OCI-LY1 (cell line): ENCODE measurements around the gene NOTCH1.

Experiments
- EZH2 ChIP-seq: fragments of 200-600 bp; sonication (generic), shearing (Covaris generic); IDR thresholded peaks from 2 replicates; pipeline ENCODE4 v1.8.0; 2017; ENCODE audit warnings: borderline replicate concordance, mixed run types, mild to moderate bottlenecking, antibody characterized with exemption, low read length, moderate library complexity, mixed read lengths
- TF ChIP-seq, protein P1 (sequence below): fragments of 200-600 bp; sonication (generic), shearing (Covaris generic); IDR thresholded peaks from 2 replicates; pipeline ENCODE4 v1.5.1; 2017; ENCODE audit warnings: mild to moderate bottlenecking, antibody characterized with exemption, low read length, moderate library complexity, mixed read lengths

DNA sequence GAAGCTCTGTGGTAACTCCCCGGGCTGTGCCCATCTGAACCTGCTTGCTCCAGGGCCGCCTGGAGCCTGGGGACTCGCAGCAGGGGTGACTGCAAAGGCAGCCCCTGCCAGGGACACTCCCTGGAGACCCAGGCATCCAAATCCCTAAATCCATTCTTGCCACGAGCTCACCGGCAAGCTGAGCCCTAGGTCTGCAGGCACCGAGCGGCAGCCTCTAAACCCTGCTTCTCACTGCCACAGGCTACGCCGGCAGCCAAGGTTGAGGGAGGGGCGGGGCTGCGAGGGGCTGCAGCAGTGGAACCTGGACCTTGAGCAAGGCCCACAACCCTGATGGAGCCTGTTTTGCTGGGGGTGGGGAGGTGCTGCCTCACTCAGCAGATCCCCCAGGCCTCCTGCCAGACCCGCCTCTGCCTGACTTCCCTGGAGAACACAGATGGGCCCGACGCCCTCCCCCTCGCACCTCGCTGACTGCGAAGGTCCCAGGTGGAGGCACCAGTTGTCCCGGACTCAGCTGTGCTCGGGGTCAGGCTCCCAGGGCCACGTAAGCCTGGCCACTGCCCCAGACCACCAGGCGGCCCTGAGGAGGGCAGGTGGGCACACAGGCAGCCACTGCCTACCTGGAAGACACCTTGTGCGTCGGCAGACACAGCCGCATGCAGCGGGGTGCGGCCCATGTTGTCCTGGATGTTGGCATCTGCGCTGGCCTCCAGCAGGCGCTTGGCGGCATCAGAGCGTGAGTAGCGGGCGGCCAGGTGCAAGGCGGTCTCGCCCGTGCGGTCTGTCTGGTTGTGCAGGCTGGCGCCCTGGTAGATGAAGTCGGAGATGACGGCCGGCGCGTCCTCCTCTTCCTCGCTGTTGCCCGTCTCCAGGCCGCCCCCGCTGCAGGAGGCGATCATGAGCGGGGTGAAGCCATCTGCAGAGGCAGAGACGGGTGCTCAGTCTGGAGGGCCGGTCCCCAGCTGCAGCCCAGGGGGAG, 45.6 kb downstream of the NOTCH1 start:
- TF ChIP-seq, protein P1, sequence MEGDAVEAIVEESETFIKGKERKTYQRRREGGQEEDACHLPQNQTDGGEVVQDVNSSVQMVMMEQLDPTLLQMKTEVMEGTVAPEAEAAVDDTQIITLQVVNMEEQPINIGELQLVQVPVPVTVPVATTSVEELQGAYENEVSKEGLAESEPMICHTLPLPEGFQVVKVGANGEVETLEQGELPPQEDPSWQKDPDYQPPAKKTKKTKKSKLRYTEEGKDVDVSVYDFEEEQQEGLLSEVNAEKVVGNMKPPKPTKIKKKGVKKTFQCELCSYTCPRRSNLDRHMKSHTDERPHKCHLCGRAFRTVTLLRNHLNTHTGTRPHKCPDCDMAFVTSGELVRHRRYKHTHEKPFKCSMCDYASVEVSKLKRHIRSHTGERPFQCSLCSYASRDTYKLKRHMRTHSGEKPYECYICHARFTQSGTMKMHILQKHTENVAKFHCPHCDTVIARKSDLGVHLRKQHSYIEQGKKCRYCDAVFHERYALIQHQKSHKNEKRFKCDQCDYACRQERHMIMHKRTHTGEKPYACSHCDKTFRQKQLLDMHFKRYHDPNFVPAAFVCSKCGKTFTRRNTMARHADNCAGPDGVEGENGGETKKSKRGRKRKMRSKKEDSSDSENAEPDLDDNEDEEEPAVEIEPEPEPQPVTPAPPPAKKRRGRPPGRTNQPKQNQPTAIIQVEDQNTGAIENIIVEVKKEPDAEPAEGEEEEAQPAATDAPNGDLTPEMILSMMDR = no peak
- TF ChIP-seq EZH2 = no peak
